HG03469 (cell line): ENCODE results near the gene ZFAND3.
"Not testable (repeated sequence)": the region's sequence is repeated elsewhere in the genome, so short reads cannot be mapped to it uniquely, and the experiment has no call there.

Experiments used
- ATAC-seq: cut with Tn5 transposase; IDR thresholded peaks from one replicate; pipeline ENCODE4 v1.9.1; 2021; ENCODE audit warnings: mild to moderate bottlenecking, moderate library complexity, moderate number of reproducible peaks; ENCODE audit not compliant: unreplicated experiment

Gene ZFAND3

DNA sequence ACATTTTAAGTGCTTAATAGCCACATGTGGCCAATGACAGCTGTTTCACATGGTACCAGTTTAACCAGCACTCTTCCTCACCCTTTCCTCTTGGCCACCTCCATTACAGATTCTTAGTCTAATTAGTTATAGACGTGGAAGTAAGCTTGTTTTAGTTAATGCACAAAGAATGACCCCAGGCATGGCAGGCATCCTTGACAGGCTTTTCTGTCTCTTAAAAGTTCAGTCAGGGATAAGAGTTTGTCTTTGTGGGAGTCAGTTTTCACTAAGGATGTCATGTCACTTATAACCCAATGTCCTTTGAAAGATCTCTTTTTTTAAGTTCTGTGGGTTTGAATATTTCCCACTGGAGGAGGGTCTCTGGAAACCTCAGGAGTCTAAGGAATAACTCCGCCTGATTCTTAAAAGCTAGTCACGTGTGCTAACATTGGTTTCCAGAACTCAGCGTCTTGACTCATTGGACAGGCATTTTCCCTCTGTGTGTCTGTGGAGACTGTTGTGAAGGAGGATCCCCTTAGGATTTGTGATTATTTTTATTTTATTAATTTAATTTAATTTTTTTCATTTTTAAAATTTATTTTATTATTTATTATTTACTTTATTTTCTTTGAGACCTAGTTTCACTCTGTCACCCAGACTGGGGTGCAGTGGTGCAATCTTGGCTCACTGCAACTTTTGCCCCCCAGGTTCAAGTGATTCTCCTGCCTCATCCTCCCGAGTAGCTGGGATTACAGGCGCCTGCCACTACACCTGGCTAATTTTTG, 171.4 kb downstream of the ZFAND3 start:
- ATAC-seq: no peak

DNA sequence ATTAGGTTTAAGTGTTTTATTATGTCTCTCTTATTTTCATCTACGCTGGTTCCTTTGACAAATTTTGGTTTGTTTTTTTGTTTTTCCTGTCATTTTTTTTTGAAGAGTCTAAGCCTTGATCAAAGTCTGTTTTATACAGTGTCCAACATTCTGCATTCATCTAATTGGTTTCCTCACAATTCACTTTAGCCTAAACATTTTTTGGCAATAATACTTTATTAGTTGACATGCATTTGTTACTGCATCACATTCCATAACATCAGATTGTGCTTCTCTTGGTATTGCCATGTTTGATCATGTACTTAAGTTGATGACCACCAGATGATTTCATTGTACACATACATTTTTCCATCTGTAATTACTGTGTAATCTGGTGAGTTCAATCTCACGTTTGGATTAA, 173.2 kb downstream of the ZFAND3 start:
- ATAC-seq: no peak

DNA sequence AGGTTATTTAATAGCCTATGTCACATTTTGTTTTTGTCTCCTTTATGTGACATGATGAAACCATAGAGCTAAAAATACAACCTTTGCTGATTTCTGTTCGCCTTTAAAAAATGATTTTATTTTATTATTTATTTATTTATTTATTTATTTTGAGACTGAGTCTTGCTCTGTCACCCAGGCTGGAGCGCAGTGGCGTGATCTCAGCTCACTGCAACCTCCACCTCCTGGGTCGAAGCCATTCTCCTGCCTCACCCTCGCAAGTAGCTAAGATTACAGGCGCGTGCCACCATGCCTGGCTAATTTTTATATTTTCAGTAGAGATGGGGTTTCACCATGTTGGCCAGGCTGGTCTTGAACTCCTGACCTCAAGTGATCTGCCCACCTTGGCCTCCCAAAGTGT, 173.7 kb downstream of the ZFAND3 start:
- not testable (repeated sequence) for ATAC-seq

DNA sequence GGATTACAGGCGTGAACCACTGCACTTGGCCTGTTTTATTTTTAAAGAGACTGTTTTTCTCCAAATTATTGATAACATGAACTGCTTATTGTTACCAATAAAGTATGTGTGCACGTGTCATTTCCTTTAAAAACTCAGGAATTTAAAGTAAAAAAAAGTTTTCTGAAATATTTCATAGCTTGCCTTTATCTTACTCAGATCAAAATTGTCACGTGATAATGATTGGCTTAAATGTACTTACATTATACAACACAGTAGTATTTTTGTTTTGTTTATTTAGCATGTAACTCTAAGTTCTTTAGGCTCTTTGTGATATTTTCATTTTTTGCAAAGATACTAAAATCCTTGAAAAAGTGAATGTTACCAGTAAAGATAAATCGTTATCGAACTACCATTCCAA, 174.1 kb downstream of the ZFAND3 start:
- ATAC-seq: no peak

DNA sequence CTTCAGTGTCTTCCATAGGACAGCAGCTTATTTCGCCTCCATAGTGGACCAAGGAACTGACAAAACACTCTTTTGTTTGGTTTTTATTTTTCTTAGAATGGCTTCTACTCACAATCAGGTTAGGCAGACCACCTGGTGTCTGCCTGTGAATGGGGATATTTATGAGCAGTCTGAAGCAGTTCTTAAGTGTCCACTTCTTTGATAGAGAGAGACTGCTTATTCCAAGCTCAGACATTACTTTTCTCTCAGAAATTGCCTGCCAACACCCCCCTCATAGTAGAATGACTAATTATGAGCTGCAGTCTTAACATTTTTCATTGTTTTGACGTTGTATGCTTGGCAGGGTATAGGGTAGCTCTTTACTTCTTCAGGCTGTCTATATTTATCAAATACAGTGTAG, 174.7 kb downstream of the ZFAND3 start:
- no peak for ATAC-seq

DNA sequence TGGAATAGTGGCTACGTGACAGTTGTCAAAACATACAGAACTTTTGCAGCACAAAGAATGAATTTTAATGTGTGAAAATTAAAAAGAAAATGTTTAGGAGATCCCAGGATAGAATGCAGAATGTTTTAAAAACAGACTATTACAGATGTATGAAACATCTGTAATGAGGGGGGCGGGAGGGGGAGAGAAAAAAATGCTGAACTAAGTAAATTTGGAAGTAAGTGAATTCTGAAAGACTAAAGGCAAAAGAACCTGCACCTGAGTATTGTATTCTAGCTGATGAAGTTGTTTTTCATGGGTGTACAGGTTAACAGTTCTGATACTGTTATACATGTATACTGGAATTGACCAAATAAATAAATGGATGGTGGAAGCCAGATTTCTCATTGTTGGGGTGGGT, 178.8 kb downstream of the ZFAND3 start:
- no peak for ATAC-seq

DNA sequence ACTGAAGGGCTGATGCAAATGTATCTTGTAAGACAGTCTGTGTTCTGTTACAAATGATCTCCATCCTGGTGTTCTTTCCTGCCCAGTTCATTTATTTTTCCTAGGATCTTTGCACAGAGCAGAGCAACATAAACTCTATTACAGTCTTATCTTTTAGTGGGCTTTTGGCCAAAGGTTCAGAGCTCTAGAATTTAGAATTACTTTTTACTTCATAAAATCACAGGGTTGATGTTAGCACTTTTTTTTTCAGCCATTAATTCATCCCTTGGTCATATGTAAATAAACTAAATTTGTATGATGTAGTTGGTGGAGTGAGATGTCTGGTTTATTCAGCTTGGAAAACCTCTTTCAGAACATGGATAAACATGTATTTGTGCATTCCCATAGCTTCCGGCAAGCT, 181.9 kb downstream of the ZFAND3 start:
- ATAC-seq: no peak

DNA sequence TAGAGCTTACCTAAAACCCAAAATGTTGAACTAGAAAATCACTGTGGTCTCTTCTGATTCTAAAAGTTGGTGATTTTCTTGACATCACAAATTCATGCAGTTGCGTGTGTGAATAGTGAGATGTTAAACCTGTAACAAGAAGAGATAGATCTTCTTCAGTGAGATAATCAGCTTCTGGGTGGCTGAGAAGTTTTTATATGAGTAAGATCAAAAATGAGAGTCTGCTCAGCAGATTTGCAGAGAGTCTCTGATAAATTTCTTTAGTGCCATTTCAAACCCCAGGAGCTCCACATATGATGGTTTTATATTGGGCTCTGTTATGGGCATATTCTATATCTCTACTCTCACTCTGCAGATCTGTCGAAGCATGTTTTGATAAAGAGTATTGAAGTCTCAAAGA, 185.4 kb downstream of the ZFAND3 start:
- ATAC-seq: no peak

DNA sequence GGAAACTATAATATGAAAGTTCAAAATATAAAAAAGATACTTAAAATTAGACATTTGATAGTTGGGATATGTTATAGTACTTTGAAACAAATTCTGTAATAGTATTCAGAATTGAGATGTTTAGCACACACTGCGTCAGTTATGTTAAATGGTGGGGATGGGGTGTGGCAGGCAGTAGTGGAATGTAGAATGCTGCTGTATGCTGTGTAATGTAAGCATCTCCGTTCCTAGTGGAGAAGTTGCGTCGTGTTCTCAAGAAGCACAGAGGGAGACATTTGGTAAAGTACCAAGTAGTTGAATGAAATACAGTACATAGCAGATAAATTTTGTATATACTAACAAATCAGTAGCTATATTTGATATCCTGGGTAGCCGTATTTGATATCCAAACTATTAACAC, 192.4 kb downstream of the ZFAND3 start:
- ATAC-seq: no peak

DNA sequence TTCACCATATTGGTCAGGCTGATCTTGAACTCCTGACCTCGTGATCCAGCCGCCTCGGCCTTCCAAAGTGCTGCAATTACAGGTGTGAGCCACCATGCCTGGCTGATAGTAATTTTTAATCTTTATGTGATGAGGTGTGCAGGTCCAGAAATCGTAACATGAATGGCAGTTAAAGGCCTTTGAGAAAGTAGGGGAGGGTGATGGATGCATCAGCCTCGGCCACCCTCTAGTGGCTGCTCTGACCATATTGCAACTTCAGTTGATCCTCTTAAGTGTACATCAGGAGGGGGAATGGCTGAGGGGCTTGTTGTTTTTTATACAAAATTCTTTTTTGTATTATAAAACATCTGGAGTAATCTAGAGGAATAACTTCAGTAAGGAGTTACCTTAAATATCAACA, 193.0 kb downstream of the ZFAND3 start:
- ATAC-seq: no peak

DNA sequence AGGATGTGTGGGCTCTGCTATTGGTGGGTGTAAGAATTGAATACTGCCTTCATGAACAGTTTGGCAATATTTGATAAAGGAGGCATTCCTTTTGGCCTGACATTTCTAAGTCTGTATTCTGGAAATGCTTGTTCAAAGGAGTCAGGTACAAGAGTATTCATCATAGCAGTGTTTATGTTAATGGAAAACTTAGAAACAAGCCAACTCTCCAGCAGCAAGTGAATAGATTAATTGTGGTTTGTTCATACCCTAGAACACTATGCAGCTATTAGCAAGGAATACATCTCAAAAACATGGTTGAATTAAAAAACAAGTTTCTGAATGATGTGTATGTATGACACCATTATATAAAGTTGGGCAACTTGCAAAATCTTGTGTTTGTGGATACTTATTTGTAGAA, 195.8 kb downstream of the ZFAND3 start:
- no peak for ATAC-seq

DNA sequence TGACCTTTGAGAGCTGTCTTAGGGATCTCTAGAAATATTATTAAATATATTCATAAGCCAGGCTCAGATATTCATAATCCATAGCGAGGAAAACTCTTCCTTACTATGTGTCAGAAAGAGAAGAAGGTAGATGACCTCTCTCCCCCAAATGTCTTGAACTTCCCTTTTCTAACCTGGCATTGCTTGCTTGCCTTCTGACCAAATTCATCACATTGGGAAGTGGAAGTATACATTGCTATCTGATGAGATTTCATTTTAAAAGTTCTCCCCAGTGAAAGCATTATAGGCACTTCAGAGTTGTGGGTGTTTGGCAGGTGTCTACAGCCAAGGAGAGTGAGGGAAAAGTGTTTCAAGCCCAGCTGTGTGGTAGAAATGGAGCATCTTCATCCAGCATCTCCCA, 197.3 kb downstream of the ZFAND3 start:
- no peak for ATAC-seq

DNA sequence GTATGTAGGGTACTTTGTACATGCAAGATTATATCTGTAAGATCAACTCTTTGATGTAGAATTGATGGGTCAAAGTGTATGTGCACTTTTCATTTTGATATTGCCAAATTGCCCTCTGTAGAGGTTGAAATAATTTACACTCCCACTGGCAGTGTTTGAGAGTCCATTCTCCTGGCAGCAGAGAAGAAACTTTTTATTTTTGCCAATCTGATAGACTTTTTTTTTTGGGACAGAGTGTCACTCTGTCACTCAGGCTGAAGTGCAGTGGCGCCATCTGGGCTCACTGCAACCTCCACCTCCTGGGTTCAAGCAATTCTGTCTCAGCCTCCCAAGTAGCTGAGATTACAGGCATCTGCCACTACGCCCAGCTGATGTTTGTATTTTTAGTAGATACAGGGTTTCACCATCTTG, 199.2 kb downstream of the ZFAND3 start:
- ATAC-seq: no peak

DNA sequence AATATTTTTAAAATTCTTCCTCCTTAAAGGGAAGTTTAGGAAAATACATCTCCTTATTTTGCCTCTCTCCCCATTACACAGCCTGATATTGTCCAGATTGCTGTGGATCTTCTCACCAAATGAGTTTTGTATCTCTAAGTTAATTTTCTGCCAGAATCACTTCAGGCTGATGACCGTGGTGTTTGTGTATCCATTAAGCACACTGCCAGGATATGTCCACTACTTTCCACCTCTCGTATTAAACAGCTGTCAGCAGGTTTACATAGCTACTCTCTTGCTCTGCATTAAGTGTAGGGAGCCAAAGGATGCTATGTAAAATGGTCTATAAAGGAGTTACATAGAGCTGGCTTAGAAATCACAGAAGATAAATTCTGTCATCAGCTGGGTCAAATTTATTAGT, 201.1 kb downstream of the ZFAND3 start:
- ATAC-seq: no peak

DNA sequence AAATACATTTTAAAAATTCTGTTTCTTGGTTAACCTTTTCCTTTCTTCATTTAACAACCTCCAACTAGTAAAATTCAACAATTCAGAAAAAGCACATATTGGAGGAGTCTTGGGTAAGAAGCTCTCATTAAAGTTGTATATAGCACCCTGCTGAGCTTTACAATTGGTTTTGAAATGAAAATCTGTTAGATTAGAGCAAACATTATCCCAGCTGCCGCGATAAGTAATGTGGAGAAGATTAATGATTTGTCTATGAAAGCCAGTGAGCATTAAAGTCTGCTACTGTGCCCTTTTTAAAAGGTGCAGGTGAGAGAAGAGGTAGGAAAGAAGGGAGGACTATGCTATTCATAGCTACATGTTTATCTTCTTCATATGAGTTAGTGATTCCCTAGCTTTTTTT, 201.5 kb downstream of the ZFAND3 start:
- ATAC-seq: no peak

DNA sequence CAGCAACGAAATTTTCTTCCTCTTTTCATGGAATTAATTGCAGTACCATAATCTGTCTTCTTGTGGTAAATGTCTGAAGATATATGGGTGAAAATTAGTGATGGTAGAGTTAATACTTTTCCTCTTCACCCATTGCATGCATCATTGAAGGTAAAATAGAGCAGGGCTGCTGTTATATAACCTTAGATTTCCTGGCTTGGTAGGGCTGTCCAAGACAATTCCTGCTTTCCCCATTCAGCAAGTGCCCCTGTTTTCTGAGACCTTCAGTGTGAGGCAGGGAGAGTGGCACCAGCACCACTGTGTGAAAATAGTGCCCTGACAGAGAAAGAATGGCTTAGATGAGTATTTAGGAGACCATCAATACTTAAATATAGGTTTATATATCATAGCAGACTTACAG, 202.0 kb downstream of the ZFAND3 start:
- no peak for ATAC-seq

DNA sequence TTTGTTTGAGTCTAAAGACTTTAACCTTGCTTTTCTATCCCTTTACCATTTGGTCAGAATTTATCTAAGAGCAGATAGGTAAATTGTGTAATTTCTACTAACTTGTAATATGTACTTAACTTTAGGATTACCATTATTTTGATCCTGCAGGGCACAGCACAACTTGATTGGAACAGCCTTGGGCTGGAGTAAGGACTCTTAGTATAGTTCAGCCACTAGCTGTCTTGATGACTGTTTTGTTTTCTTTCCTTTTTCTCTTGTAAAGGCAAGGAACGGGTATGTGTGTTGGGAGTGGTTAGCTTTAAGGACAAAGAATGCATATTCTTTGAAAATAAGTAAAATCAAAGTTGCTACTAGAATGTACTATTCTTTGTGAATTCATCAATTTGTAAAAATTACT, 203.2 kb downstream of the ZFAND3 start:
- no peak for ATAC-seq

DNA sequence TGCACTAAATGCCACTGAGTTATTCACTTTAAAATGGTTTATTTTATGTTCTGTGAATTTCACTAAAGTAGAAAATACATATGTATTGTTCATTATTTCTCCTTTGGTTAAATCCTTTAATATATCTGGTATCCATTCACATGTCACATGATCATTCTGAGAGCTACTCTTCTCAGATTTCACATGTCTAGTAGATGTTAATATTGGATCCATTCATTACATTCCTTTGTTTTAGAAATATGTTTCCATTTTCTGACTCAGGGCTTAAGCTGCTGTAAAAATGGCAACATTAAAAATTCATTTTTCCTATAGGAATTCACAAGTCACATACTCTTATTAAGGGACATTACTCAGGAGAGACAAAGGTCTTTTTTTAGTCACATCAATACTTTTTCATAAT, 205.4 kb downstream of the ZFAND3 start:
- ATAC-seq: no peak

DNA sequence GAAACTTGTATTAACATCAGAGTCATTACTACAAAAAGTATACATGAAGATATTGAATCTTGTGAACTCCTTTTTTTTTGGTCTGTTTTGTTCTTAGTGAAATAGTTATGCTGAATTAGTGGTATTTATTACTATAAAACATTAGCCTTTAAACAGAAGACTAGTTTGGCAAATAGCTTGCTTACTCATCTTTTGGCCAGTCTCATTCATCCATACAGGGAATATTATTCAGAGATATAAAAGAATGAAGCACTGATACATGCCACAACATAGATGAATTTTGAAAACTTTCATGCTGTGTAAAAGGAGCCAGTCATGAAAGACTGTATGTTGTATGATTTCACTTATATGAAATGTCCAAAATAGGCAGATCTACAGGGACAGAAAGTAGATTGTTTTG, 205.9 kb downstream of the ZFAND3 start:
- ATAC-seq: no peak

DNA sequence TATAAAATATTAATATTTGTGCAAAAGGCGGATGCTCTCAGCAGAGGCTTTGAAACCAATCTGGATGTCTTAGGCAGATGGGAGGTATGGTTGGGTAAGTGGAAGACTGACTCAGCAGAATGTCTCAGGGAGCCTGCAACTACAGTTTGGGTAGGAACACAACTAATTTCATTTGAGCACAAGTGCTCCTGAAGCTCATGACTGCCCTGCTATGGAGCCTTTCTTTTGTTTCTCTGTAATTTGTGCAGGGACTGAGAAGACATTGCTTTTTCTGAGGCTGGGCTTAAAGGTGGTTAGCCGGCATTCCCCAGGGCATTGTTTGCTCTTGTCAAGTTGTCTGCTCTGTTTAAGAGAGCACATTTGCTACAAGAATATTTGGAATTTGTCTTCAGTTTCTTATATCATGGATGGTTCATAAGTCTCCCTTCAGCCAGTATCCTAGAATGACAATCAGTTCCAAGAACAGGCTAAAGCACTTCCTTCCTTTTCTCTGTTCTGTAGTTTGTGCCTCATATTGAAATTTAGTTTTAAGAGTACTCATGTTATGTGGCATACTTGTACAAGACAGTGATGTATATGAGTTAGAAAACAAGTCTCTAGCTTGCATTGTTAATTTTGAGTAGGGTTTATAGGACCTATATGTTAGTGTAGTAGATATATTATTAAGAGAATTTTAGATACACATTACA, 208.3 kb downstream of the ZFAND3 start:
- ATAC-seq: no peak

DNA sequence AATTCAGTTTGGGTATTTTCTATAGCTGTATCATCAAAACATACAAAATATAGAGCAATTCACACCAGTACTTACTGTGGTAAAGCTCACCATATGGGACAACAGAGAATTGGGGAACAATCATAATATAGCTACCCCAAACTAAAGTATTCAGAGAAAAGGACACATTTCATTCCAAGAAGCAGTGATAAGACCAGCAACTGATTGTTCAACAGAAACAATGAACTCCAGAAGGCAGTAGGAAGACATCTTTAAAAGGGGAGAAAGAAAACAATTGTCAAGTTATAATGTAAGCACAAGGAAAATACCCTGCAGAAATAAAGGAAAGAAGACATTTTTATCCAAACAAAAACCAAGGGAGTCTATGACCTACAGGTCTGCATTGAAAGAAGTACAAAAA, 210.9 kb downstream of the ZFAND3 start:
- no peak for ATAC-seq

DNA sequence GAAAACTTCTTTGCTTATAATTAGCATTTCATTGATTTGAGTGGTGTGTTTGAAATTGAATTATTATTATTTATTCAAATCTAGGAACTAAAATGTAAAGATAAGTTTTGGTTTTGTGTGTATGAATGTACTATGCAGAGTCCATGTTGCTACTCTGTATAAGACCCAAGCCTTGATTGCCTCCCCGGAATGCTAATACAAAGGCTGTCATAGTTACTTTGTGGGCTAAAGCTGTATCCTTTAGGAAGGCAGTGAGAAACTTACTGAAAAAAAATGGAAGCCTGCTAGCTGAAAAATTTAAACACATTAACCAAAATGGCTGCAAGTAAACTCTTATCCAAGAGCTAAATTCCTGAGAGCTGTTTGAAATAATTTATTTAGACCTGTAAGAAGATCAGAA, 213.3 kb downstream of the ZFAND3 start:
- ATAC-seq: no peak
